HG02938 (cell line): ENCODE measurements around the gene RELN.
A peak's percentile ranks its signal among the peaks of the same experiment; 100 is the strongest.
"Not testable (repeated sequence)": the region's sequence is repeated elsewhere in the genome, so short reads cannot be mapped to it uniquely, and the experiment has no call there.

Experiments
- ATAC-seq: cut with Tn5 transposase; IDR thresholded peaks from one replicate; pipeline ENCODE4 v1.9.1; 2021; ENCODE audit warnings: mild to moderate bottlenecking, moderate library complexity; ENCODE audit not compliant: unreplicated experiment

The RELN gene

GRCh38 chr7:103856929-103857328, 132.5 kb downstream of the RELN start:
- no peak for ATAC-seq

GRCh38 chr7:103855671-103856070, 133.8 kb downstream of the RELN start:
- ATAC-seq: no peak

- no peak for ATAC-seq
Observed at GRCh38 chr7:103854611-103855010, 134.8 kb downstream of the RELN start.

- ATAC-seq: no peak
Observed at GRCh38 chr7:103851357-103851756, 138.1 kb downstream of the RELN start.

- no peak for ATAC-seq
Observed at GRCh38 chr7:103843689-103844480, 145.6 kb downstream of the RELN start.

- no peak for ATAC-seq
Observed at GRCh38 chr7:103833401-103833800, 156.1 kb downstream of the RELN start.

- no peak for ATAC-seq
Observed at GRCh38 chr7:103832438-103832837, 157.0 kb downstream of the RELN start.

- ATAC-seq: no peak
Observed at GRCh38 chr7:103824251-103824650, 165.2 kb downstream of the RELN start.

- no peak for ATAC-seq
Observed at GRCh38 chr7:103823084-103823483, 166.4 kb downstream of the RELN start.

- no peak for ATAC-seq
Observed at GRCh38 chr7:103821092-103821491, 168.4 kb downstream of the RELN start.

- not testable (repeated sequence) for ATAC-seq
Observed at GRCh38 chr7:103815972-103816371, 173.5 kb downstream of the RELN start.

GRCh38 chr7:103813970-103814369, 175.5 kb downstream of the RELN start:
- no peak for ATAC-seq

GRCh38 chr7:103811997-103812396, 177.5 kb downstream of the RELN start:
- peak; percentile 66 for ATAC-seq

GRCh38 chr7:103811290-103811689, 178.2 kb downstream of the RELN start:
- no peak for ATAC-seq

GRCh38 chr7:103810112-103810744, 179.2 kb downstream of the RELN start:
- ATAC-seq: no peak

- no peak for ATAC-seq
Observed at GRCh38 chr7:103809229-103809994, 180.0 kb downstream of the RELN start.

- ATAC-seq: no peak
Observed at GRCh38 chr7:103805346-103805745, 184.1 kb downstream of the RELN start.

GRCh38 chr7:103803631-103804030, 185.8 kb downstream of the RELN start:
- ATAC-seq: no peak

- no peak for ATAC-seq
Observed at GRCh38 chr7:103799298-103799697, 190.2 kb downstream of the RELN start.

- ATAC-seq: no peak
Observed at GRCh38 chr7:103797647-103798307, 191.7 kb downstream of the RELN start.

- ATAC-seq: no peak
Observed at GRCh38 chr7:103796327-103796962, 193.0 kb downstream of the RELN start.
